Measurements from ENCODE around the gene APBA2.
"Not testable (repeated sequence)": the region's sequence is repeated elsewhere in the genome, so short reads cannot be mapped to it uniquely, and the experiment has no call there.

DNA sequence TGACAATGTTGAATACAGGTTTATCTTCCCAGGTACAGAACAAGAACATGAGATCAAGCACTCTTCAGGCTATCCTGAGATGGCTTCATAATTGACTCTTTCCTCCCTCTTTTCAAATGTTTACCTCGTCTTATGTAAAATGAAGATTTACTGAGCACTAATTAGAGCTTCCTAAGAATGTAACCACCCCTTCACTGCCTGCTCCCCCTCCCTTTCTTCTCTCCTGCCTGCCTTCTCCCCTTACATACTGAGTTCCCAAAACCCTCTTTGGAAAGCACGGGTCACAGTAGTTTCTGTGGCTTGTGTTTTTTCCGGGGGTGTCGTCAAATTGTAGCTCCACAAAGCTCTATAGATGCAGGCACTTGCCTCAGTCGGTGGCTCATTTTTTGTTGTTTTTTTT lies 32.1 kb upstream of the APBA2 start:
- TF ChIP-seq CTCF, POLR2AphosphoS5, POLR2A, EP300 (IDR thresholded peaks at IDR 0.05): not testable (repeated sequence)

All from stomach (tissue), 4 donors.